Stimulated activated CD8-positive, alpha-beta memory T cell treated with anti-CD3 and anti-CD28 coated beads, Interleukin-7, amount 100 ng/mL, for 48 hours (primary cell): Measurements from ENCODE around the gene KRTCAP2.

Source experiments
- DNase-seq, 2 donors: peaks; one replicate each; pipeline ENCODE4 v3.0.0-alpha.2; 2020; ENCODE audit warnings: low read depth in 1 of 2; ENCODE audit errors: extremely low read depth in 1 of 2

KRTCAP2 gene

GRCh38 chr1:155136748-155137147 is 36.4 kb downstream of the KRTCAP2 start:
- no peak for DNase-seq

- DNase-seq, result peak; percentile 90 to 92
Observed at GRCh38 chr1:155135415-155136028, 37.6 kb downstream of the KRTCAP2 start, which contains the start of gene SLC50A1. Gene SLC50A1 (plus strand): TSS chr1:155135852. CDS start chr1:155135912, 60 bp downstream.

- peak; percentile 57 to 84 for DNase-seq
Observed at GRCh38 chr1:155134880-155135414, 38.2 kb downstream of the KRTCAP2 start.

- DNase-seq, result no peak
Observed at GRCh38 chr1:155134322-155134721, 38.8 kb downstream of the KRTCAP2 start.

- DNase-seq, result no peak
Observed at GRCh38 chr1:155133799-155134281, 39.3 kb downstream of the KRTCAP2 start.

GRCh38 chr1:155131856-155132255 is 41.2 kb downstream of the KRTCAP2 start:
- DNase-seq, result no peak

- DNase-seq, result no peak
Observed at GRCh38 chr1:155131285-155131684, 41.8 kb downstream of the KRTCAP2 start.

- DNase-seq, result no peak
Observed at GRCh38 chr1:155130272-155131006, 42.7 kb downstream of the KRTCAP2 start.

GRCh38 chr1:155128755-155129473 is 44.2 kb downstream of the KRTCAP2 start:
- DNase-seq, result no peak

GRCh38 chr1:155127967-155128754 is 44.9 kb downstream of the KRTCAP2 start:
- no peak for DNase-seq

GRCh38 chr1:155127105-155127966 is 45.8 kb downstream of the KRTCAP2 start, which contains the start of gene EFNA1:
Gene EFNA1 (plus strand): TSS chr1:155127876. CDS start chr1:155127978, 102 bp downstream.
- peak in 1 of 2 donors; percentile 17 for DNase-seq

GRCh38 chr1:155126556-155127104 is 46.5 kb downstream of the KRTCAP2 start:
- peak in 1 of 2 donors; percentile 12 for DNase-seq

- no peak for DNase-seq
Observed at GRCh38 chr1:155125946-155126555, 47.1 kb downstream of the KRTCAP2 start.

GRCh38 chr1:155125511-155125945 is 47.6 kb downstream of the KRTCAP2 start:
- DNase-seq, result no peak

GRCh38 chr1:155124503-155125463 is 48.3 kb downstream of the KRTCAP2 start:
- no peak for DNase-seq

GRCh38 chr1:155123801-155124200 is 49.3 kb downstream of the KRTCAP2 start:
- DNase-seq, result no peak

- no peak for DNase-seq
Observed at GRCh38 chr1:155122308-155122707, 50.8 kb downstream of the KRTCAP2 start.
